GM13977 (cell line): ENCODE results near the gene SLC26A3.

ENCODE experiments used
- DNase-seq: peaks from one replicate; pipeline ENCODE4 v3.0.0; 2012; ENCODE audit warnings: low spot score
- in situ Hi-C: fragments of 300-500 bp; cut with MboI; formaldehyde crosslinking; loops from one replicate; pipeline ENCODE4 v1.12.0; 2022; ENCODE audit warnings: low sequenced_read_pairs, low pct_unique_long_range_greater_than_20kb, mixed read lengths, inconsistent platforms; ENCODE audit not compliant: unreplicated experiment
- TF ChIP-seq, protein P1 (sequence below): IDR thresholded peaks from 2 replicates; pipeline ENCODE4 v1.5.1; 2012; ENCODE audit warnings: mild to moderate bottlenecking, control low read depth; ENCODE audit not compliant: insufficient read depth; ENCODE audit errors: extremely low read depth, missing control alignments

SLC26A3 gene

DNA sequence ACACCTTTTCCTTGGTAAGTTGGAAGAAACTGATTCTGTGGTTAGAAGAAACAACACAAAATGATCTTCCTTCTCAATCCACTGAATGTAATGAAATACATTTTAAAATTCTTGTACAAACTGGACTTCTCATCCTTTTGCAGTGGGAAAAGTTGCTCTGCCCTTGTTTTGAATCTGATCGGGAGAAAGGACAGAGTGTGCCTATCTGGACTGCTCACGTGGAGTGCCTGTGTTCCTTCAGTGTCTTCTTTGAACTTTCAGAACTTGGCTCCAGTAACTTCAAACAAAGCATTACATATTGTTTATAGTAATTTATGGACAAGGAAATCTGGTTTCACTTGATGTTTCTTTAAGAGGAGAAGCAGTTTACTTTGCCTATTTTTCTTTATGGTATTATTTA is 17.1 kb downstream of the SLC26A3 start:
- DNase-seq = no peak
- in situ Hi-C loops = no loop called here
- TF ChIP-seq, protein P1, sequence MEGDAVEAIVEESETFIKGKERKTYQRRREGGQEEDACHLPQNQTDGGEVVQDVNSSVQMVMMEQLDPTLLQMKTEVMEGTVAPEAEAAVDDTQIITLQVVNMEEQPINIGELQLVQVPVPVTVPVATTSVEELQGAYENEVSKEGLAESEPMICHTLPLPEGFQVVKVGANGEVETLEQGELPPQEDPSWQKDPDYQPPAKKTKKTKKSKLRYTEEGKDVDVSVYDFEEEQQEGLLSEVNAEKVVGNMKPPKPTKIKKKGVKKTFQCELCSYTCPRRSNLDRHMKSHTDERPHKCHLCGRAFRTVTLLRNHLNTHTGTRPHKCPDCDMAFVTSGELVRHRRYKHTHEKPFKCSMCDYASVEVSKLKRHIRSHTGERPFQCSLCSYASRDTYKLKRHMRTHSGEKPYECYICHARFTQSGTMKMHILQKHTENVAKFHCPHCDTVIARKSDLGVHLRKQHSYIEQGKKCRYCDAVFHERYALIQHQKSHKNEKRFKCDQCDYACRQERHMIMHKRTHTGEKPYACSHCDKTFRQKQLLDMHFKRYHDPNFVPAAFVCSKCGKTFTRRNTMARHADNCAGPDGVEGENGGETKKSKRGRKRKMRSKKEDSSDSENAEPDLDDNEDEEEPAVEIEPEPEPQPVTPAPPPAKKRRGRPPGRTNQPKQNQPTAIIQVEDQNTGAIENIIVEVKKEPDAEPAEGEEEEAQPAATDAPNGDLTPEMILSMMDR = no peak

DNA sequence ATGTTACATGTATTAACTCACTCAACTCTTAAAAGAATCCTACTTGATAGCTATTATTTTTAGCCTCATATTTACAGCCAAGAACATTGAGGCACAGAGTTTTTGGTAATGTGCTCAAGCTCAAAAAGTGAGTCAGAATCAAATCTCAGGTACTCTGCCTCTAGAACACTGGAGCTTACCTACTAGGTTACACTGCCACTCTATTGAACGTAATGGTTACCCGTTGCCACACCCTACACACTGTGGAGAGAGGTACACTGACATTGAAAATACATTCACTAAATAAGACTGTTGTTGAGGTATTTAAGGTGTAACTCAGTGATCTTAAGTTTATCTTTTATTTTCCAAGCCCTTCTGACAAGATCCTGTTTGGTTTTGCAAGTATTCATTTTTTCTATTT is 17.9 kb downstream of the SLC26A3 start:
- no peak for DNase-seq
- in situ Hi-C loops = no loop called here
- TF ChIP-seq, protein P1 = no peak

DNA sequence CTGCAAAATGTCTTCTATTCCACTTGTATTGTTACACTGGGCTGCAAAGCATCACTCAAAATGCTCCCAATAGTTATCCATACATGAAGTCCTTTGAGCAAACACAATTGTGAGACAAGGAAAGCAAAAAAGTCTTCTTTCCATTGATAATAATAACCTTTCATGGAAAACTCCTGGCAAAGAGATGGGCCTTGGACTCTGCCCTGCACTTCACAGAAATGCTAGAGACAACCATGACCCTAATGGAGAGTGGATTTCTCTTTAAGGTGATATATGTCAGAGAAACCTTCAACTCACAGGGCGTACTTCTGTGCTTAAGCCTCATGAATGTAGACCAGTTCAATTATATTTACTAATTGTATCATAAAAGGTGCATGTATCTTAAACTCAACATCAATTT is 19.4 kb downstream of the SLC26A3 start:
- TF ChIP-seq, protein P1 = no peak
- in situ Hi-C loops = no loop called here
- no peak for DNase-seq

DNA sequence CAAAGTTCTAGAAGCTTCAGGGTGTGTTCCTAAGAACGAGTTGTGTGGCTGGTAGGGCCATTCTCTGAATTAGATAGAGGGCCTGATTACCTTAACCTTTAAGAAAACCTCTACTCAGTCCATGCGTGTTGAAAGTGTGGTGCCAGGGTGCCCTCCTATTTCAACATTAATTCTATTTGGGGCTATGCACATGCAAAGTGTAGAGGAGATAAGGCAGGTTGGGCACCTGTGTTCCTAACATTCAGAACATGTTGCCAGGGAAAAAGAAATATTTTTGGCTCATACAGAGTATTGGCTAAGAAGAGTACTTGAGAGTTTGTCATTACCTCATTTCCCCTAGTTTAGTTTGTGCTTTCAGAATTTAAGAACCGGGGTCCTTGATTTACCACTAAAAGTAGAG is 20.6 kb downstream of the SLC26A3 start:
- DNase-seq = no peak
- in situ Hi-C loops = no loop called here

DNA sequence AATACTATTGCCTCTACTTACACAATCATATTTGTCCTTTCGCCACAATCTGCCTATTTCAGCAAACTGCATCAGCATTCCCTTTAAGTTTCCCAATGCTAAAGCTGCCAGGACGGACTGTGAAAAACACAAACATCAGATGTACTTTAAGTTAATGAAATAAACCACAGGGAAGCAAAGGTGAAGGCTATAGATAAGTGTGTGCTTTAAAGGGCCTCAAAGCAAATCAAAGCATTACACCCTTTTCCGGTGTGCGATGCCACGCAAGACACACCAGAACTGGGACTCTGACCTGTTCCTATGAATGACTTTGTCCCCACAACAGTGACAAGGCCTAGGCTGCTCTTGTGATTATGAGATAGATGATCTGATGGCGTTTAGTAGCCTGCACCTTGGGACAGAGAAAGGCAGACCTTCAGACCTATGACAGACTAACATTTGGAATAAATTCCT is 23.4 kb downstream of the SLC26A3 start:
- no peak for DNase-seq
- in situ Hi-C loops = no loop called here
- TF ChIP-seq, protein P1 = no peak

More for the DNA sequence above, 20.6 kb downstream of the SLC26A3 start:
- TF ChIP-seq, protein P1 = no peak

DNA sequence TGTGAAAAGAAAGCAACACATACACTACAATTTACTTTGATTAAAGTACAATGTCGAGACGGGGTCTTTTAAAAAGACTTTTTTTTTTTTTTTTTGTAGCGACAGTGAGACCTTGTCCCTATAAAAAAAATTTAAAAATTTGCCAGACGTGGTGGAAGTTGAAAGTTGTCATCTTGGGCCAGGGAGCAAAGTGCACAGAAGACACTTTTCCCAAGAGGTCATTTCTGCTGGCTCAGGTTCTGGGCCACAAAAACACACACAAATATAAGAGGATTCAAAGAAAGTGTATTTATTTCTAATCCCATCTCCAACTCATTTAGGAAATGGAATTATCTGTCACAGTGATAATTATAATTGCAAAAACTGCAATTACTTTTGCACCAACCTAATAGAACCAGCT is 24.7 kb downstream of the SLC26A3 start:
- TF ChIP-seq, protein P1 = no peak
- in situ Hi-C loops = no loop called here
- DNase-seq = no peak

DNA sequence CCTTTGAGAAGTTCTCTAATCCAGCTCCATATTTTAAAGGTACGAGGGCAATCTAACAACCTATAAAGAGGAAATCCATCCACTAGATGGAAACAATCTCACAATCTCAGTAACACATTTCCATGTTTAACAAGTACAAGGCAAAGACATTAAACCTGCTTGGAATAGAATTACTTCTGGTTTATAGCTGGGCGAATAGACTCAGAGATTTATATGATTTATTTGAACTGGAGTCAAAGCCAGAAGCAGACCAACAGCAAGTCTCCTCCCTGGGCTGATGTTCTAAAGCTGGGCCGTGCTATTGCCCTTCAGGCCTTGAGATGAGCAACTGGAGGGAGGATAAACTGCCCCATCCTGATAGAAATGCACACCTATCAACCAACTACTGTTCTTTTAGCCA is 25.3 kb downstream of the SLC26A3 start:
- in situ Hi-C loops = no loop called here
- TF ChIP-seq, protein P1 = no peak

More for the DNA sequence above, 25.3 kb downstream of the SLC26A3 start:
- DNase-seq = no peak
